Esophagus muscularis mucosa (tissue), 4 donors: ENCODE results near the gene MYH6. TPM values are rescaled to one million over a fixed set of nuclear protein-coding genes. Genes with fewer than 3 reads are reported as not detected.

Source experiments
- DNase-seq: peaks from one replicate; pipeline ENCODE4 v3.0.0-alpha.2; 2017; ENCODE audit errors: extremely low spot score
- H3K27ac ChIP-seq, 4 donors: fragments of 200-600 bp; sonication (generic); replicated peaks in 1 of 4; 1 replicate in 3 of 4; 2 replicates in 1 of 4; pipeline ENCODE4 v1.5.1; 2016 to 2019; ENCODE audit warnings: mild to moderate bottlenecking in 1 of 4
- H3K27me3 ChIP-seq, 4 donors: fragments of 200-600 bp; sonication (generic); one replicate each; pipeline versions ENCODE4 v1.5.1 to v1.6.0; 2016 to 2019
- H3K36me3 ChIP-seq, 4 donors: fragments of 200-600 bp; sonication (generic); one replicate each; pipeline ENCODE4 v1.5.1; 2016 to 2019
- H3K4me1 ChIP-seq, 4 donors: fragments of 200-600 bp; sonication (generic); one replicate each; pipeline ENCODE4 v1.5.1; 2016 to 2019
- H3K4me3 ChIP-seq, 4 donors: fragments of 200-600 bp; sonication (generic); 1 replicate in 2 of 4; 2 replicates in 2 of 4; pipeline ENCODE4 v1.5.1; 2016 to 2019; ENCODE audit warnings: mild to moderate bottlenecking in 4 of 4, moderate library complexity in 1 of 4
- H3K9me3 ChIP-seq, 4 donors: fragments of 200-600 bp; sonication (generic); 1 replicate in 3 of 4; 2 replicates in 1 of 4; pipeline ENCODE4 v1.5.1; 2016 to 2019
- CTCF ChIP-seq, 3 experiments: fragments of 200-600 bp in 2 of 3; fragments of 450-650 bp in 1 of 3; sonication (generic) in 2 of 3; IDR thresholded peaks; one replicate each; pipeline ENCODE4 v1.5.1; 2017 to 2019; ENCODE audit warnings: antibody characterized with exemption in 3 of 3, mild to moderate bottlenecking in 2 of 3, moderate library complexity in 1 of 3
- EP300 ChIP-seq: sonication (generic); formaldehyde crosslinking; IDR thresholded peaks from one replicate; pipeline ENCODE4 v1.6.1; 2017; ENCODE audit warnings: antibody characterized with exemption
- POLR2A ChIP-seq: fragments of 450-650 bp; IDR thresholded peaks from one replicate; pipeline ENCODE4 v1.6.1; 2017; ENCODE audit warnings: antibody characterized with exemption, moderate library complexity, mild to moderate bottlenecking, low read depth
- POLR2AphosphoS5 ChIP-seq, 2 donors: sonication (generic); formaldehyde crosslinking; IDR thresholded peaks; one replicate each; pipeline ENCODE4 v1.6.1; 2017; ENCODE audit warnings: antibody characterized with exemption in 2 of 2
- WGBS: methylation state at CpG from one replicate; pipeline ENCODE4 v1.1.5; 2018; 5-methylcytosine and 5-hydroxymethylcytosine counted together
- intact Hi-C: fragments of 100-400 bp; cut with DNase I; formaldehyde crosslinking; loops from one replicate; pipeline ENCODE4 v1.15.1; 2023
- total RNA-seq, 4 donors: library from RNA; depleted of rRNA; stranded (reverse); fragments of >200 nt; gene quantifications; one replicate each; pipeline versions ENCODE4 v1.1.0 to v1.2.1, GENCODE V29; 2016

MYH6 gene
- total RNA-seq, 4 donors from 2014 or later: under 0.01 to 0.06 (median under 0.01) TPM; not detected in 1

GRCh38 chr14:23444314-23444713, 36.2 kb upstream of the MYH6 start:
- no peak for DNase-seq
- intact Hi-C loops: no loop called here
- H3K9me3 ChIP-seq: no peaks in the 10 kb centered on the region
- TF ChIP-seq CTCF (IDR thresholded peaks at IDR 0.05) (no peak), EP300 (no peak), POLR2A (no peak), POLR2AphosphoS5 (IDR thresholded peaks at IDR 0.05) (no peak)
- 81% methylated on average over 1 of the region's 1 CpG for WGBS
- no peak overlapping the region for H3K4me3 ChIP-seq
- H3K4me1 ChIP-seq: peaks cover 0 to 8% (median 0%) of the 10 kb centered on the region in 4 donors
- H3K27me3 ChIP-seq: no peaks in the 10 kb centered on the region
- H3K36me3 ChIP-seq: no peaks in the 10 kb centered on the region
- no peak overlapping the region for H3K27ac ChIP-seq

DNA sequence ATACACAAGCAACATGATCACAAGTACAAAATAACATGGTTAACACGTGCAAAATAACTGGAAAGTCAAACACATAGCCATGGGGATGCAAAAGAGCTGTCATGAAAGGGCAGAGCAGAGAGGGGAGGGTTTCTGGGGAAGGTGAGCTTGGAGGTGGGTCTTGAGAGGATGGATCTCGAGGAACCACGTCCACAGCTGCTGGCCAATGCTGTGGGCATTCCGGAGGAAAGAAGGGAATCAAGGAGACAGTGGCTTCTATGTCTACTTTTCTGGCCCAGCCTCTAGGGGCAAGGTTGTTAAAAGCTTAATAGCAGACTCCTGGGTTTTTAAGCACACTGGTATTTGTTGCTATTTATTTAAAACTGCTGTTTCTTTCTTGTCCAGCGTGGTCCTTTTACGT, 35.8 kb upstream of the MYH6 start:
- no peaks in the 10 kb centered on the region for H3K36me3 ChIP-seq
- H3K4me3 ChIP-seq: no peak overlapping the region
- H3K27ac ChIP-seq: no peak overlapping the region
- TF ChIP-seq POLR2A (no peak), CTCF (IDR thresholded peaks at IDR 0.05) (no peak), POLR2AphosphoS5 (IDR thresholded peaks at IDR 0.05) (no peak), EP300 (no peak)
- 76% methylated on average over 6 of the region's 6 CpGs for WGBS
- H3K4me1 ChIP-seq: peaks cover 0 to 8% (median 0%) of the 10 kb centered on the region in 4 donors
- no peak for DNase-seq
- intact Hi-C loops: no loop called here
- no peaks in the 10 kb centered on the region for H3K9me3 ChIP-seq
- H3K27me3 ChIP-seq: no peaks in the 10 kb centered on the region

DNA sequence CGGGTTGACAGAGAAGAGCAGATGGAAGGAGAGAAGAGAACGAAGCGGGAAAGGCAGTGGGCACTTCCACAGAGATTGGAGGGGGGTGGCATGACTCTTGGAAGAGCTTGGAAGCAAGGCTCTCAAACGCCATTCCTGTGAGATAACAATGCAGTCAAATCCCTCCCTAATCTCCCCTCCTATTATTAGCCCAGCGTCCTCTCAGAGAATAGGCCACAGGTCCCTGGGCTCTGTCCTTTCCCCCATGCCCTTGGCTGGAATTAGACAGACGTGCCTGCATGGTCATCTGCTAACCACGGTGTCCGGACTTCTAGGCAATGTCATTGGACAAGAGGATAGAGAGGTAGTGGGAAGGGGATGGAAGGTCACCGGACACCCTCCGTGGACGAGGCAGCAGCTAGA, 35.3 kb upstream of the MYH6 start:
- no peaks in the 10 kb centered on the region for H3K27me3 ChIP-seq
- H3K9me3 ChIP-seq: no peaks in the 10 kb centered on the region
- H3K4me3 ChIP-seq: no peak overlapping the region
- no peak for DNase-seq
- TF ChIP-seq POLR2AphosphoS5 (IDR thresholded peaks at IDR 0.05): no peak
- TF ChIP-seq EP300: no peak
- TF ChIP-seq POLR2A: no peak
- no peak for TF ChIP-seq CTCF (IDR thresholded peaks at IDR 0.05)
- intact Hi-C loops: no loop called here
- peaks cover 3 to 8% (median 4%) of the 10 kb centered on the region in 4 donors for H3K4me1 ChIP-seq
- H3K36me3 ChIP-seq: no peaks in the 10 kb centered on the region
- 80% methylated on average over 11 of the region's 11 CpGs for WGBS
- H3K27ac ChIP-seq: no peak overlapping the region

DNA sequence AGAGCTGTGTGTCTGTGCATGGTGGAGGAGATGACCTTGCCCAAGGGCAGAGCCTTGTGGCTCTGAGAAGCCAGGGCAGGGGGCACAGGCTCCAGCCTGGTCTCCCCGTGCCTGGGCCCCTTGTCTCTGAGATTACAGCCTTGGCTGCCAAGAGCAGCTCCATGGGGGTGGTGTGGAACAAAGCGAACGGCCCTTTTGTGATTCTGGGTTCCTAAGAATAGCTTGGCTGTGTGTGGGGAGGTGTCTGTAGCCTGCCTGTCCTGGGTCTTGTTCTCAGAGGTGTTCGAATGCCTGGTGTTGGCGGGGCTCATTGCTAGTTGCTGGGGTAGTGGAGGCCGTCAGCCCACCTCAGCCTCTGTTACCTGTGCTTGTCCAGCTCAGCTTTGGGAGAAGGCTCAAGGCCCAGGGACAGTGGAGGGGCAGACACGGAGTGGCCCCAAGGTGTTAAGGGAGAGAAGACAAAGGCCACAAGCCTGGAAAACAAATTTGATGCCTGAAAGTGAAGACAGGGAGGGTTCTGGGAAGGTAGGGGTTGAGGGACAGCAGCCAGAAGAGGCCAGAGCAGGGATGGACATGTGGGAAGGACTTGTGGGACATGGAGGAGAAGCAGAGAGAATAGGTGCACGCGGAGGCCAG, 34.8 kb upstream of the MYH6 start:
- Histone ChIP-seq H3K4me1 (peaks cover 6 to 9% (median 8%) of the 10 kb centered on the region in 4 donors), H3K36me3 (no peaks in the 10 kb centered on the region), H3K27me3 (no peaks in the 10 kb centered on the region), H3K9me3 (no peaks in the 10 kb centered on the region), H3K4me3 (no peak overlapping the region), H3K27ac (no peak overlapping the region)
- DNase-seq: no peak
- TF ChIP-seq POLR2AphosphoS5 (IDR thresholded peaks at IDR 0.05) (no peak), POLR2A (no peak), EP300 (no peak), CTCF (IDR thresholded peaks at IDR 0.05) (no peak)
- WGBS: 78% methylated on average over 7 of the region's 9 CpGs
- intact Hi-C loops: no loop called here

DNA sequence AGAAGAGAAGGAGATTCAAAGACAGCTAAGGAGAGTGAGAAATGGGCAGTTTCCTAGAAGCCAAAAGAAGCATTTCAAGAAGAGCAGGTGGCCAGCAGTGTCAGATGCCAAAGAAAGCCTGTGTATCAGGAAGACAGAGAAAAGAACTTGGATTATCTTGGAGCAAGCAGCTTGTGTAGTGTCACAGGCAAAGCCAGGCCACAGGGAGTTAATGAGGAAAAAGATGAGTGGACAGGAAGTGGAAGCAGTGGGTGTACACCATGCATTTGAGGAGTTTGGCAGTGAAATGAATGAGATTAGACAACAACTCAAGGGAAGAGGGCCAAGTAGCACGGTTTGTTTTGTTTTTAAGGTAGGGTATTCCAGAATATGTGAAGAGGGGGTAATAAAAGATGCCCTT, 33.0 kb upstream of the MYH6 start:
- Histone ChIP-seq H3K4me3 (no peak overlapping the region), H3K27me3 (no peaks in the 10 kb centered on the region), H3K36me3 (no peaks in the 10 kb centered on the region), H3K4me1 (peaks cover 14 to 24% (median 20%) of the 10 kb centered on the region in 4 donors), H3K9me3 (no peaks in the 10 kb centered on the region), H3K27ac (no peak overlapping the region)
- intact Hi-C loops: no loop called here
- DNase-seq: no peak
- TF ChIP-seq POLR2AphosphoS5 (IDR thresholded peaks at IDR 0.05) (no peak), EP300 (no peak), CTCF (IDR thresholded peaks at IDR 0.05) (no peak), POLR2A (no peak)
- WGBS: 28% methylated on average over 1 of the region's 1 CpG
